DMS153 (cell line): Measurements from ENCODE around the gene MSMO1.
A peak's percentile ranks its signal among the peaks of the same experiment; 100 is the strongest.
"Not testable (repeated sequence)": the region's sequence is repeated elsewhere in the genome, so short reads cannot be mapped to it uniquely, and the experiment has no call there.

ENCODE experiments used
- DNase-seq: peaks from one replicate; lab custom pipeline; 2025; lab: John Stamatoyannopoulos, UW

MSMO1 gene

GRCh38 chr4:165324918-165325304 lies 2.6 kb upstream of the MSMO1 start:
- DNase-seq: no peak

DNA sequence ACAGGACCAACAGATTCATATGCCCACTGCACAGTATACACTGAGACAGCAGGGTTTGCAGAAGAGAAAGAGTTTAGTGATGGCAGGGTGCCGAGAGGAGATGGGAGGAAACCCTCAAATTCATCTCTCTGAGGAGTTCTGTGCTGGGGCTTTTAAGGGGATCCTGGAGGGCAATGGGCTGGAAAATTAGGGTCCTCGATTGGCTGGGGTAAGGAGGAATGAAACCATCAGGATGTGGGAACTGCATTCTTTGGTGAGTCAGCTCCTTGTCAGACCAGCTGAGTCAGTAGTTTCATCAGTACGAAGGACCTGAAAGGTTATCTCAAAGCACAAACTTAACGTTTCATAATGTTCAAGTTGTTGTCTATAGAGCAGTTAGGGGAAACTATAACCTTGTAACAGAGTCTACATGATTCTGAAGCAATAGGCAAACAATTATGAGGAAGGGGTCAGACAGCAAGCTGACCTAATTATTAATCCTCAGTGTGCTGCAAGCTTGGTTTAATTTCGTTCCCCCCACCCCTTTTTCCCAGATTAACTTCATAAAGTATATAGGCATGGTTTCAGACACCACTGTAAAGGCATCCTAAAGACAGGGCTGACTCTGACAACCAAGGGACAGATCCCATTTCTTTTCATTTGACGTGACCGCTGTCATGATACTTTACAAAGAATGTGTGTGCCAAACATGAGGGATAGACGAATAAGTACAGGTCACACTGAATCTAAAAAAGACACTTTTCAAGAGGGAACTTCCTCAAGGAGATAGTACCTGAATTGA lies 1.5 kb upstream of the MSMO1 start:
- no peak for DNase-seq

- DNase-seq: no peak
Observed at GRCh38 chr4:165326831-165327210, 648 bp upstream of the MSMO1 start.

GRCh38 chr4:165328101-165328425 lies 594 bp downstream of the MSMO1 start:
- DNase-seq: no peak

DNA sequence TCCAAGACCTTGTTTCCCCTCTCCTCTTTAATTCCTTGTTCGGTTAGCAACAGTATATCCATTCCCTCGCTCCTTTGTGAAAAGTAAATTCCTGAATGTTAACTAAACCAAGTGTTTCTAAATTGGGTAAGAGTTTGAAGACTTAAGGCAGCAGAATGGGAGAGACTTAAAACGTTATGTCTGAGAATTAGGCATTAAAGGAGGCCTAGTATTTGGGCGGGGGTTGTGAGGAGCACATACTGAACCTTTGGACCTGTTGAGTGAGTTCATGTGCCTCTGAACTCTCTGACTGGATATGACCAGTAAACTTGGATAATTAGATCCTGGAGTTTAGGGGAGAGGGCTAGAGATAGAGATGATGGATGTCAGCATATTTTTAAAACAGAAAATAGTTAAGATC lies 1.2 kb downstream of the MSMO1 start:
- DNase-seq: no peak

- no peak for DNase-seq
Observed at GRCh38 chr4:165330071-165330470, 2.6 kb downstream of the MSMO1 start.

GRCh38 chr4:165330666-165331065 lies 3.2 kb downstream of the MSMO1 start:
- DNase-seq: no peak

DNA sequence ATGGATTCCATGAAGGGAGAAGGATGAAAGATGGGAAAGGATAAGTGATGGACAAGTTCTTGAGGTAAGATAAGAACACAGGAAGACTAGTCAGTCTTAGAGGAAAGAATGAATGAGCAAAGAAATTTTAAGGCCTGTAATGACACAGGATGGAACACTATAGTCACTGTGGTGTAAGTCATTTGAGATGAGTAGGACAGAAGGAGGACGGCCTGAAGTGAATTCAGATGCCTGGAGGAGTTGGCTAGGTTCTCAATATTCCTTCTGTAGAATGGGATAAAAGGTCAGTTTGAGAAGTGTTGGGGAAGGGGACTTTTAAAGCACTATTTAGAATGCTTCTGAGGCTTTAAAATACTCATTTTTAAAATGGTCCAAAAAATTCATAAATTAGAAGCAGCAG lies 3.9 kb downstream of the MSMO1 start:
- DNase-seq: no peak

DNA sequence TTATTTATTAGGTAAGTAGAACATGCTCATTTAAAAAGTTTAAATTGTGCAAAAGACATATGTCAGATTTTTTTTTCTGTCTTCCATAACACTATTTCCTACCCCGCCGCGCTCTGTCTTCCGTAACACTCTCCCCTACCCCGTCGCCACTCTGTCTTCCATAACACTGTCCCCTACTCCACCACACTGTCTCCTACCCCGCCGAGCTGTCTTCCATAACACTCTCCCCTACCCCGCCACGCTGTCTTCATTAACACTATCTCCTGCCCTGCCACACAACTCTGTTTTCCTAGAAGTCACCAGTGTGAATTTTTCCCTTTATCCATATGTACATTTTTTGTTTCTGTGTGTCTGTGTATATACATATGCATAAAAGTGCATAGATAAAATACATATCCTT lies 4.4 kb downstream of the MSMO1 start:
- DNase-seq: no peak

- DNase-seq: no peak
Observed at GRCh38 chr4:165332502-165332901, 5.0 kb downstream of the MSMO1 start.

- no peak for DNase-seq
Observed at GRCh38 chr4:165335163-165335703, 7.8 kb downstream of the MSMO1 start.

DNA sequence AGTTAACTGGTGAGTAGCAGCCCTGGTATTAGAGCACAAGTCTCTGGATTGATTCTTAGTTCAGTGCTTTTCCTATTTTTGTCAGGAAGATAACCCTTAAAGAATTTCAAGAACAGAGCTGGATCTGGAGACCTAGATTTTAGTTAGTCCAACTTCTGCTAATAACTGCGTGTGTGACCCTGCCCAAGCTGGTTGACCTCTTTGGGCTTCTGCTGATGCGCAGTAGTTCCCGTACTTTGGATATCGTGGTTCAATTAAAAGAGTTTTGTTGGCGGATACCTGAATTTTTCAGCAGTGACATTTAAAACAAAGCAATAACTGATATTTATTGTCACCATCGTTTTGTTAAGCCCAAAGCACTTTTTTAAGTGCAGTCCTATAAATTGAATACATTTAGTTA lies 9.3 kb downstream of the MSMO1 start:
- no peak for DNase-seq

DNA sequence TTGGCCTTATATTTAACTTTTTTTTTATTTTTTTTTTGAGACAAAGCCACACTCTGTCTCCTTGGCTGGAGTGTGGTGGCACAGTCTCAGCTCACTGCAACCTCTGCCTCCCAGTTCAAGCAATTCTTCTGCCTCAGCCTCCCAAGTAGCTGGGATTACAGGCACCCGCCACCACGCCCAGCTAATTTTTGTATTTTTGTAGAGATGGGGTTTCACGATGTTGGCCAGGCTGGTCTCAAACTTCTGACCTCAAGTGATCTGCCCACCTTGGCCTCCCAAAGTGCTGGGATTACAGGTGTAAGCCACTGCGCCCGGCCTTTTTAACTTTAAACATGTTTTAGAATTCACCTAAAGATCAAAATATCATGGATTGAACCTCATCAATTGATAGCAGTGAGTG lies 14.9 kb downstream of the MSMO1 start:
- DNase-seq: not testable (repeated sequence)

GRCh38 chr4:165343353-165344191 lies 16.1 kb downstream of the MSMO1 start:
- DNase-seq: peak; percentile 28

GRCh38 chr4:165345666-165346417 lies 18.4 kb downstream of the MSMO1 start:
- no peak for DNase-seq

- DNase-seq: no peak
Observed at GRCh38 chr4:165347647-165348569, 20.4 kb downstream of the MSMO1 start.

DNA sequence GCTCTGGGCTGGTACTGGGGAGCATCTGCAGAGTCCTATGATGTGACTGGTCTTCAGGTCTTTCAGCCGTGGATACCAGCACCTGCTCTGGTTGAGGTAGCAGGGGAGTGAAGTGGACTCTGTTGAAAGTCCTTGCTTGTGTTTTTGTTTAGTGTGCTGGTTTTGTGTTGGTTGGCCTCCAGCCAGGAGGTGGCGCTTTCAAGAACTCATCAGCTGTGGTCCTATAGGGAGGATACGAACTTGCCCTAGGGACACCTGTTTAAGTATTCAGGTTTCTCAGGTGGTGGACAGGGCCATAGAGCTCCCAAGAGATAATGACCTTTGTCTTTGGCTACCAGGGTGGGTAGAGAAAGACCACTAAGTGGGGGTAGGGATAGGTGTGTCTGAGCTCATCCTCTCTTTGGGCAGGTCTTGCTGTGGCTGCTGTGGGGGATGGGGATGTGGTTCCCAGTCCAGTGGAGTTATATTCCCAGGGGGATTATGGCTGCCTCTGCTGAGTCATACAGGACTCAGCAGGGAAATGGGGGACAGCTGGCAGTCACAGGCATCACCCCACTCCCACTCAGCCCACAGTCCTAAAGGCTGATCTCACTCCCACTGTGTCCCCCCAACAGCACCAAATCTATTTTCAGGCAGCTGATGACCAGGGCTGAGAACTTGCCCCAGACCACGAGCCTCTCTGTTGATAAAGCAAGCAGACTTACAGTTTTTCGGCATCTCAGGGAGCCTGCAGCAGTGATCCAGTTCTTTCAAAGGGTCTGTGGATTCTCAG lies 24.1 kb downstream of the MSMO1 start:
- DNase-seq: no peak

DNA sequence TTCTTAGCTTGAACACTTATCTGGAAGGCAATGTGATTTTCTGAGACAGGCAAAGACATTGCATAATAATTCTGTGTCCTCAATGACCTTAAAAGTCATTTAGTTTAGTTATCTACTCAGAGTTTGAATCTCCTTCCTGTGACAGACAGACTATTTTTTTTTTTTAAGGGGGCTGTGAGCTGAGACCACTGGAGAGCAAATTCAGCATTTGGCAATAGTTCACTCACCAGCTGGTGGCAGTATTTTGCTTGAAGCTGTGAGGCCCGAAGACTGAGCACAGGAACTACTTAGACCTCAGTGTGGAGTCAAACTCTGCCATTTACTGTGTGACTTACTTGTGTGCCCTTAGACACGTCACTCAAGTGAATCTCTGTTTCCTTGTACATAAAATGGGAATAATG lies 28.4 kb downstream of the MSMO1 start:
- no peak for DNase-seq

DNA sequence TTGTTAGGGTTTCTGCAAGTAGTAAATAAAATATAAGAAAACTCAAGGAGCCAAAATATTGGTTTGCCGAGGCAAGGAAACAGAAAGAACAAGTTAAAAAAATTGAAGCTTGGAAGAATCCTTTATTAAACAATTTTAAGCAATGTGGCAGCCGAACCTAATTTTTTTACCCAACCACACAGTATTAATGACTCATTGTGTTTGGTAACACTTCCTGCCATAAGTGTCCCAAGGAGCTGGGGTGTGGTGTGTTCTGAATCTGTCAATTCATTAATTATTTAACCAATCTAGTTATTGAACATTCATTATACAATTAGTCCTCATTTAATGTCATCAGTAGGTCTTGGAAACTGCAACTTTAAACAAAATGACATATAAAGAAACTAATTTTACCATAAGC lies 32.0 kb downstream of the MSMO1 start:
- DNase-seq: no peak

DNA sequence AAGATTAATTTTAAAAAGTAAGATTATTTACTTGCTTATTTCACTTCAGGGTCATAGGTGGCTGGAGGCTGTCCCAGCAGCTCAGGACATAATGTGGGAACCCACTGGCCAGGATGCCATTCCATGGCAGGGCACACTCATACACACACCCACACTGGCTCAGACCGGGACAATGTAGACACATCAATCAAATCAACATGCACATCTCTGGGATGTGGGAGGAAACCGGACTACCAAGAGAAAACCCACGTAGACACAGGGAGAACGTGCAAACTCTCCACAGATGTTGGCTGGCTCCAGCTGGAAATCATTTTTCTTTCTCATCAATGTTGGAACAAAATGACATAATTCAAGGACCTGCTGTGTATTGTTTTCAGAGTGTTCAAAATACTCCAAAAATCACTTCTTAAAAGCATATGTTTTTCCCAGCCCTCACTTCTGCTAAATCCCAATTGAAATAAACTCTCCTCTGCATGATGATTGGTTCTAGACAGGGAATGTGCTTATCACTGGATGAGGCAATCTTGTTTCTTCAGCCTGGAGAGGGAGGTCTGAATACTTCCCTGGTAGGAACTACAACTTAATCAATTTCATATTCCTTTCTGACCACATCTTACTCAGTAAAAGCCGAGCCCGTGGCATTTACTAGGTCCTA lies 32.7 kb downstream of the MSMO1 start:
- no peak for DNase-seq
